NCI-H1417 (cell line): ENCODE data around the gene ARHGAP8.

ENCODE experiments used
- DNase-seq, 3 experiments: peaks; one replicate each; lab custom pipeline; 2025; lab: John Stamatoyannopoulos, UW

Gene ARHGAP8

DNA sequence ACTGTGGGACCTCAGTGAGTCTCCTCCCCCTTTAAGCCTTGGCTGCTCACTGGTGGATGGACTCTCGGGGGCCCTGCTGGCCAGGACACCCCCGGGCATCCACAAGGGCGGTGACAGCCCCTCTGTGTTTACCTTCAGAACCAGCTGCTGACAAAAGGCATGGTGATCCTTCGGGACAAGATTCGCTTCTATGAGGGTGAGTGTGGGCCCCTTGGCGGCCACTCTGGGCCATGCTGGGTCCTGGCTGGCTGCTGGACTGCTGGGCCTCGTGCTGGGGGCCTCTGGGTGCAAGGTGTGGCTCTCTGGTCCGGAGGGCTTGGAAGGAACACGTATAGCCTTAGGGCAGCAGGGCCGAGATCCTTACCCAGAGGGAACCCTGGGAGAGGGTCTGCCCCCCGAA is 25.9 kb upstream of the ARHGAP8 start:
- DNase-seq: no peak

DNA sequence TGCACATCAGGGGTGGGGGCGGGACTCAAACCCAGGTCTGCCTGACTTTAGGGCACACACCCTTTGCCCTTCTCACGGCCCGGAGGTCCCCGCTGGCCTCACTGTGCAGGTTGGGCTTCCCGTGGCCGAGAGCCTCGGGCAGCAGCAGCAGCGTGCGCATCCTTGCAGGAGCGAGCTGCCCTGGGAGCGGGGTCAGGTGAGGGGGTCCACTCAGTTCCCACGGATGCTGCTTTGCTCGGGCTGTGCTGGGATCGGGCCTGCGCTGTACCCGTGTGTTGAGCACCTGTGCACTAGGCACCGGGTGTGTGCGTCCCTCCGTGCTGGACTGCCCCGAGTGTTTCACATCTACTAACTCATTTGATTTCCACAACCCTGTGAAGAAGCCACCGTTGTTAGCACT is 25.2 kb upstream of the ARHGAP8 start:
- DNase-seq: no peak

DNA sequence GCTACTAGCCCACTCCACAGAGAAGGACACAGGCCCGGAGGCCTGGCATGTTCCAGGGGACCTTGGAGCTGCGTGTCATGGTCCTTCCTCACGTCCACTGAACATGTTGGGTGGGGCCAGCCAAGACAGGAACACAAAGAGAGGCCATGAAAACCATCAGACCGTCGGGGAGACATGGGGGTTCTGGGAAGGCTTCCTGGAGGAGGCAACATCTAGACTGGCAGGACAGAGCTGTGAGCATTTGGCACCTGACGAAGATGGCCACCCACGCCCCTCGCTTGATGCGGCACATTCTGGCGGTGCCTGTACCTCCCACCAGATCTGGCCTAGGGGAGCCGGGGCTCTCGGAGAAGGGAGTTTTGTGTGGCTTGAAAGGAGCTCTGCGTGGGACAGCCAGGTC is 24.7 kb upstream of the ARHGAP8 start:
- DNase-seq: no peak

DNA sequence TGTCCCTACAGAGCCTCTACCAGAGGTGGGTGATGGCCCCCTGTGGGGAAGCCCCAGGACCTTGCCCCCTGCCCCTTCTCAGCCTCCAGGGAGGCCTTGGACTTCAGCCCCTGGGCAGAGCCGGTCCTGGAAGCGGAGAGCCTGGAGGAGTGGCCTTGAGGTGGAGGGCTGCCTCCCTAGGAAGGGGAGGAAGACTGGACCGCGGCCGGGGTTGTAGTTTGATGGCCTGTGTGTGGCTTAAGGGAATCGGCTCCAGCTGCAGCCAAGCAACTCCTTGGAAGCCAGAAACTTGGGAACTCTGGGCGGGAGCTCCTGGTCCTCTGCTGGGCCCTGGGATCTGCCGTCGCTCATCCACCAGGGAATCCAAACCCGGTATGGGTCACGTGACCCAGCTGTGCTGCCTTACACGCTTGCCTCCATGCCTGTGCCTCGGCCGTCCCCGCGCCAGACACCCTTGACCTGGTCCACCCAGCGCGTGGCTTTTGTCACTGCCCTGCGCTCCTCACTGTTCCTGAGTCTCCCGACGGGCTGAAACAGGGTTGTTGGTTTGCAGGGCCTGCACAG is 23.5 kb upstream of the ARHGAP8 start:
- DNase-seq: no peak

DNA sequence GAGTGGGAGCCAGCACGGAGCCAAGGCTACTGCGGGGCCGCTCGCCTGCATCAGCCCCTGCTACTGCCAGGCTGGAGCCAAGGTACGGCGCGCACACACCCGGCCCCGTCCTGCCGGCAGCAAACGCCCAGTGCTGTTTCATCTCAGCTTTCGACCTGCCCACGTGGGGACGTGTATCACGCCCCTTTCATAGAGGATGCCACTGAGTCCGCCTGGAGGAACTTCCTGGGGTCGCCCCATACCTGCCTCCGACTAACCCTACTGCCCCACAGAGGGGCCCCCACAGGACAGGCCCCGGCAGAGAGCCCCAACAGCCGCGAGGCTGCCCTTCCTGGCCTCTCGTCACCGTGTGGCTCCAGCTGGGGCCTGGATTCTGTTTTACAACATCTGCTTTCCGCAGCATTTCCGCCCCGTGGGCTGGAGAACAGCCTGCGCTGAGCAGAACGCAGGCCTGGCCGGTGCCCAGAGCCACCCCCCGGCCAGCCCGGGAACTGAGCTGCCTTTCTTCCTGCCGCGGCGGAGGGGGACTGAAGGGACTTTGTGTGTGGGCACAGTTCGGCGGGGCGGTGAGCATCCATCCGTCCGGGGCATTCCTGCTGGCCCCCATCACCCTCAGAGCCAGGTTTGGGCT is 22.9 kb upstream of the ARHGAP8 start:
- no peak for DNase-seq

DNA sequence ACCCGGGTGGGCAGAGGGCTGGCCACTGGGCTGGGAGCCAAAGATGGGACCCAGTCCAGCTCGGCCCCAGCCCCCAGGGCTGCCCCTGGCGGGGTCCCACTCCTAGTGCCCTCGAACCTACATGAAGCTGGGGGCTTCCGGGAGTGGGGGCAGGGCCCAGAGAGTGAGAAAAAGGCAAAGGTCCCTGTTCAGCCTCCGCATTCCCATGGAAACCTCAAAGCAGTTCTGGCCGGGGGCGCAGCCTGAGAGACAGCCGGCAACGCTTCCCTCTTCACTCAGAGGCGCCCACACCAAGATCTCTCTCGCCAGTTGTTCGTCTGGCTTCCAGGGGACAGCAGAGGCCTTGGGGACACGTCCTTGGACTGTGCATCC is 22.4 kb upstream of the ARHGAP8 start:
- no peak for DNase-seq

DNA sequence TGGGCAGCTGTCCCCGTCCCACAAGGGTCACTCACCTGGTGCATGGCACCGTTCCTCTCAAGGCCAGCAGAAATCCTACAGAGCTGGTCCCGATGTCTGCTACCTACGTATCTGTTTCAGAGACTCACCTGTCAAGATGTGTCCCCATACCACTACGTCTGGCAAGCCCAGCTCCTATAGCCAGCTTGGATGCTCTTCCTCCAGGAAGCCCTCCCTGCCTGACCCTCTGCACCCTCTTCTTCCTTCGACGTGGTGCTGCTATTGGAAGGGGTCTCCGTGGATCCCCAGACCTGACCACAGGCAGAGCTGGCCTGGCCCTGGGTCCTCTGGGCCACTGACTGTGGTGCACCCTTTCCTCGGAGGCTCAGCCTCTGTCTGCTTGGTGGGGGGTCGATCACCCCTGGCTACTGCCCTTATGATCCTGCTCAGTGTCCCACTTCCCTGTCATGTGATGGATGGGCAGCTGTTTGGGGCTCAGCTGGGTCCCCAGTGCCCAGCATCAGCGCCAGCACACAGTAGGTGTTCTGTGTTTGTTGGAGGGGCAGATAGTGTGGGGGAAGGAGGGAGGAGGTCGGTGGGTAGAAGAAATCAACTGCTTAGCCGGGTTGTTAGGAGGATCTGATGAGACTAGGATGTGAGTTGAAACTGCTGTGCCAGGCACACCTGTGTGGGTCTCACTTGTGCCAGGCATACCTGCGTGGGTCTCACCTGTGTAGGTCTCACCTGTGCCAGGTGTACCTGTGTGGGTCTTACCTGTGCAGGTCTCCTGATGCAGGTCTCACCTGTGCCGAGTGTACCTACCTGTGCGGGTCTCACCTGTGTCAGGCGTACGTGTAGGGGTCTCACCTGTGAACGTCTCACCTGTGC is 21.7 kb upstream of the ARHGAP8 start:
- DNase-seq: no peak

DNA sequence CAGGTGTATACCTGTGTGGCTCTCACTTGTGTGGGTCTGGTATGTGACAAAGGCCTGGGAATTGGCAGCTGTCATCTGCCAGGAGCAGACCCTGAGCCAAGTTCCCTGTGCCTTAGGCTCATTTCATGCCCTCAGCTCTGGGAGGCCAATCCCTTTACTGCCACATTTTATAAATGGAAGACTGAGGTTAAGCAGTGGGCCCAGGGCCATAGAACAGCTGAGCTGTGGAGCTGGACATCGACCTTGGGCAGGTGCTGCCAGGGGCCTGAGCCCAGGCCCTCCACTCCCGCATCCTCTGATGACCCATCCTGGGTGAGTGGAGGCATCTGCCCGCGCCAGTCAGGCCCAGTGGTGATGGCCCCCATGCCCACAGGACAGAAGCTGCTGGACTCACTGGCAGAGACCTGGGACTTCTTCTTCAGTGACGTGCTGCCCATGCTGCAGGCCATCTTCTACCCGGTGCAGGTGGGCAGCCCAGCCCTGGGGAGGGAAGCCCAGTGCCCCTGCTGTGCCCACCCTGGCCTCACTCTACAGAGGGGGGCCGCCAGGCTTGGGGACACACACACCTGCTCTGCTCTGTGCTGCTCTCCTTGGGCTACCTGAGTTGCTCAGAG is 20.9 kb upstream of the ARHGAP8 start:
- no peak for DNase-seq

DNA sequence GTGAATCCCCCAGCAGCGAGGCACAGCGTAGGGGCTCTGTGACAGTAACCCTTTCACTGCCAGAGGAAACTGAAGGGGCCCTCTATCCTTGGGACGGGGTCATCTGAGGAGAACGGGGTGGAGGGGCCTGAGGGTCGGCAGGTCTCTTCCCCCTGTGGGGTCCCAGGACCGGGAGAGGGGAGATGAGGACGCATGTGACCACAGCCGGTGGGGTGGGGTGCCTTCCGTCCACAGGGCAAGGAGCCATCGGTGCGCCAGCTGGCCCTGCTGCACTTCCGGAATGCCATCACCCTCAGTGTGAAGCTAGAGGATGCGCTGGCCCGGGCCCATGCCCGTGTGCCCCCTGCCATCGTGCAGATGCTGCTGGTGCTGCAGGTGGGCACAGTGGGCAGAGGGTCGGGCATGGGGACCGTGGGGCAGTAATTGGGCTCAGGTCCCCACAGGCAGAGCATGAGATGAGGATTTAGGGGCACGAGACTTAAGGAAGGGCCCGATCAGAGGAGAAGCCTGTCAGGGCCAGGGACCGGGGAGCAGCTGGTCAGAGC is 20.3 kb upstream of the ARHGAP8 start:
- DNase-seq: no peak

DNA sequence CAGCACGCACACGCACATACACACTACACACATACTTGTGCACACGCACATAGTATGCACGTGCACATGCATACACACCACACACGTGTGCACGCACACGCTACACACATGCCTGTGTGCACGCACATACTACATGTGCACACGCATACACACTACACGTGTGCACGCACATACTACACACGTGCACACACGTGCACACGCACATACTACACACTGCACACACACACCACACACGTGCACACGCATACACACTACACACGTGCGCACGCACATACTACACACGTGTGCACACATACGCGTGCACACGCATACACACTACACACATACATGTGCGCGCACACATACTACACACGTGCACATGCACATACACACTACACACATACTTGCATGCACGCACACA is 19.7 kb upstream of the ARHGAP8 start:
- no peak for DNase-seq

DNA sequence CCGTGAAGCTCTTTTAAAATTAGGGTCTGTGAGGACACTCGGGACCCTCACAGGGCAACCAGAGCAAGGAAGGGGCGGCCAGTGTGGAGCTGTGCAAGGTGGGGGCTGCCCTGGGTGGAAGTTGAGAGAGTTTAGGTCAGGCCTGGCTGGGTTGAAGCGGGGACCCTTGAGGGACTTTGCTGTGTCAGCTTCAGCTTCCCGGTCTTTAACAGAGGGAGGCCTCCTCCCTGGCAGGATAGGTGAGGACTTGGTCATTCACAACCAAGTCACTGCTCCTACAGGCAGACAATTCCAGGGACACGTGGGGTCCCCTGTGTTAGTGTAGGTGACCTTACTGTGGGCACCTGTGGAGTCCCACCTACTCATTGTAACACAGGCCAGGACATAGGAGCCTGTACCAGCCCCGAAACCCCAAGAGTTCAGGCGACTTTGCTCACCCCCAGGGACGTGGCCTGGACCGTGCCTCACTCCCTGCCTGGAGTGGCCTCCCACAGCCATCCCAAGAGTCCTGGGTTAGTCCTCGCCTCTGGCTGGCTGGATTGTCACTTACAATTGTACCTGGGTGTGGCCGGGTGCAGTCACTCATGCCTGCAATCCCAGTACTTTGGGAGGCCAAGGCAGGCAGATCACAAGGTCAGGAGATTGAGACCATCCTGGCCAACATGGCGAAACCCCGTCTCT is 18.8 kb upstream of the ARHGAP8 start:
- DNase-seq: no peak

DNA sequence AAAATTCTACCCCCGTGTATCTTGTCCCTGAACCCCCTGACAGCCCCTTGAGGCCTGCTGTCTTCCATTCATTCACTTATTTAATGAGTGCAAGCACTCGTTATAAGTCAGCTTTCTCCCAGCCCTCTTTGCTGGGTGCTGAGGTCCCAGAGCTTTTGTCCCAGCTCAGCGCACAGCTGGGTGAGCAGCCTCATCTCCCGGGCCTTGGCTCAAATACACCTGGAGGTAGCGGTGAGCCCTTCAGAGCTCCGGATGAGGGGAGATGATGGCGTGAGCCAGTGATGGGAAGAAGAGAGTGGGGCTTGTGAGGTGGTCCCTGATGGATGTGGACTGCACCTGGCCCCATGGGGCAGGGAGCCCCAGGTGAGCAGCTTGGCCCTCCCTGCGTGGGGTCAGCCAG is 18.1 kb upstream of the ARHGAP8 start:
- DNase-seq: no peak

DNA sequence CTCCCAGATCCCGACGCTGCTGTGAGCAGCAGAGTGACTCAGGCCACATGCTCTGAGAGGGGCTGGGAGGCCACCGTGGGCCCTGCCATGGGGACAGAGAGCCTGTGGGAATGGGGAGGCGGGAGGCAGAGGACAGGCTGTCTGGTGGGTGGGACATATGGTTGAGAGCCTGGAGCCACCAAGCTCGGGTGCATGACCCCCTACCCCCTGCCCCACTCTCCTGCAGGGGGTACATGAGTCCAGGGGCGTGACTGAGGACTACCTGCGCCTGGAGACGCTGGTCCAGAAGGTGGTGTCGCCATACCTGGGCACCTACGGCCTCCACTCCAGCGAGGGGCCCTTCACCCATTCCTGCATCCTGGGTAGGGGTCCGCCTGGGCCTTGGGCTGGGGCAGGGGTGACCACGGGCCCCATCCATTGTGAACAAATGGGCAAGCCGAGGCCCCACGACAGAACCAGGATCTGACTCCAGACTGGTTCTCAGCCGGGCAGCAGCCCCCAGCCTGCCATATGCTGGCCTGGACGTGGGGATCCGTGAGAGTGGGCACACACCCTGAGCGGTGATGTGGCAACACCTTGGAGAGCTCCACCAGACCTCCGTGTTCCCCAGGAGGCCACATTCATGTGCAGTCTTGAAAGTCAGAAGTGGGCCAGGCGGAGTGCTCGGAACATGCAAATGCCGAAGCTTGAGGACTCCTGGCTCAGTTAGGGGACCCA is 17.4 kb upstream of the ARHGAP8 start:
- DNase-seq: no peak

DNA sequence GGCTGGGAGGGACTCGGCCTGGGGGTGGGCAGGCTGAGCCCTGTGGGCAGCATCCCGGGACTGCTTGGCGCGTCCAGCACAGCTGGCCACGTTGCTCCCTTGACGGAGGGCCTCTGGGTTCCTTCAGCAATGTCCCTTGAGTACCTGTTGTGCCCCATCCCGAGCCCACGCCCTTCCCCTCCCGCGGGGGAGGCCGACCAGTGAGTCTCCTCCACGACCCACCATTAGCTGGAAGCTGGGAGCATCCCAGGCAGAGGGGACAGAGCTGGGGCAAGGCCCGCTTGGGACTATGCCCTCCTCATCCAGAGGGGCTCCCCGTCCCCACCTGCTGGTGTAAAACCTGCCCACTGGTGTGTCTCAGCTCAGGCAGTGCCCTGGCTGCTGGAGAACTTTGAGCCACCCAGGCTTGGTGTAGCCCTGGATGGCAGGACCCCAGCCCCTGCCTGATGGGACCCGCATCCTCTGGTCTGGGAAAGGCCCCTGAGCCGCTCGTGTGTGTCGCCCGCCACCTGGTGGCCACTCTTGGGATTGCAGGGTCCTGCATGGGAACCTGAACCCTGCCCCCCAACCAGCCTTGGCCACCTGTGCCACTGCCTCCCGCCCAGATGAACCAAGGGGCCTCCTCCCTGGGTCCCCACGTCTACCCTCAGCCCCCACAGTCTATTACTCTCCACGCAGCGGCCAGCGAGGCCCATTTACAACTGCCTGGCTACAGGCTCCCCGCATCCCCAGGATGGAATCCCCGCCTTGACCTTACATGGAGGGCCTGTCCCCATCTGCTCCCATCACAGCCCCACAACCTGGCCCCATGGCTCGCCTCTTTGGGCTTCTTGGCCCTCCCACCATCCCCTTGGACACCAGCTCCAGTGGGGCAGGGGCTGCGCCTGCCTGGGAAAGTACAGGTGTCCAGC is 16.6 kb upstream of the ARHGAP8 start:
- DNase-seq: peak; percentile 35 to 59 (median 40)

DNA sequence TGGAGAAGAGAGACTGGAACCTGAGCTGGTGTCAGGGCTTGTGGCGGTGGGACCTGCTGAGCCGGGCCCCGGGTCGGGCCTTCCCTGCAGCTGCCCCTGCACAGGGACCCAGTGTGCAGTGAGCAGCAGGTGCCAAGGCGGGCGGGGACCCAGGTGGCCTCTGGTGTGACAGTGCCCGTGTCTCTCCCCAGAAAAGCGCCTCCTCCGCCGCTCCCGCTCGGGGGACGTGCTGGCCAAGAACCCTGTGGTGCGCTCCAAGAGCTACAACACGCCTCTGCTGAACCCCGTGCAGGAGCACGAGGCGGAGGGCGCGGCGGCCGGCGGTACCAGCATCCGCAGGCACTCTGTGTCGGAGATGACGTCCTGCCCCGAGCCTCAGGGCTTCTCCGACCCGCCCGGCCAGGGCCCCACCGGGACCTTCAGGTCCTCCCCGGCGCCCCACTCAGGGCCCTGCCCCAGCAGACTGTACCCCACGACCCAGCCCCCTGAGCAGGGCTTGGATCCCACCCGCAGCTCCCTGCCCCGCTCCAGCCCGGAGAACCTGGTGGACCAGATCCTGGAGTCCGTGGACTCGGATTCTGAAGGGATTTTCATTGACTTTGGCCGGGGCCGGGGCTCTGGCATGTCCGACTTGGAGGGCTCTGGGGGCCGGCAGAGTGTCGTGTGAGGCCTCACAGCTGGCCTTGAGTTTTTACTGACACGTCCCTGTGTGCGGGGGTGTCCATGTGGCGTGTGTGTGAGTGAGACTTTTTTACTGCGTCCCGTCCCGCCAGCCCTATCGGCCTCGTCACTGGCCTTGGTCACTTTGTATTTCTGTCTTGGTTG is 15.6 kb upstream of the ARHGAP8 start:
- no peak for DNase-seq

DNA sequence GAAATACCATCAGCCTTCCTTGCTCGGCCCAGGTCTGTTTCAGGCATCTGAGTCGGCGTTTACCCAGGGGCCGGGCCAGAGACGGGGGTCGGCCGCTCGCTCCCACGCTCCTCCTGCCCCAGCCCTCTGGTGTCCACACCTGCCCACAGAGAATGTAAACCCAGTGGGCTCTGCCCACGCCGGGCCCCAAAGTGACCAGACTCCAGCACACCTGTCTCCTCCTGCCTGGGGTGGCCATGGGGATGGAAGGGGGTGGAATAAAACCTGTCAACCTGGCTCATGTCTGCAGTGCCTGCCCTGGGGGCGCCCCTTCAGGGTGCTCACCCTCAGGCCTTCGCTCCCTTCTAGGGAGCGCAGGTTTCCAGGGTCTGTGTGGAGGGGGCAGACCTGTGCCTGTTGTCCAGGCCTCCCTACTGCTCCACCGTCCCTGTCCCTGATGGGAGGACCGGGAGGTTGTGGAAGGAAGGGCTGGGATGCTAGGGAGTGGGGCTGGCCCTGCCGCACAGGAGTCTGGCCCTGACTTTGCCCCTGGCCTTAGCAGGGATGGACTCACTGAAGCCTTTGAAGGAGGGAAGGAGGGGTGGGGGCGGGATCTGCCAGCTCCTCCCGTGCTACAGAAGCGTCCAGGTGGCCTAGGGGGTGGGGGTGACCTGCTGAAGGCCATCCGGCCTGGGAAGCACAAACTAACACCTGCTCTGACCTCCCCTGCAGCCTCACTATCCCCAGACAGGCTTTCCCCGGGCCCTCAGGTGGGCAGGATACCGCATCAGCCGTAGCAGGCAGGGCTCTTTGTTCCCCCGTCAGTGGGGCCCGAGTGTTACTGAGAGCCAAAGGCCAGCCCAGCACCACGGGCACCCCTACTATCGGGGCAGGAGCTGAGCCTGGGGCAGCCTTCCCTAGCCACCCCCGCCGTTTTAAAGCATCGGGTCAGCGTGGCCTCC is 14.7 kb upstream of the ARHGAP8 start:
- DNase-seq: peak in 2 of 3 experiments; percentile 7 to 9

DNA sequence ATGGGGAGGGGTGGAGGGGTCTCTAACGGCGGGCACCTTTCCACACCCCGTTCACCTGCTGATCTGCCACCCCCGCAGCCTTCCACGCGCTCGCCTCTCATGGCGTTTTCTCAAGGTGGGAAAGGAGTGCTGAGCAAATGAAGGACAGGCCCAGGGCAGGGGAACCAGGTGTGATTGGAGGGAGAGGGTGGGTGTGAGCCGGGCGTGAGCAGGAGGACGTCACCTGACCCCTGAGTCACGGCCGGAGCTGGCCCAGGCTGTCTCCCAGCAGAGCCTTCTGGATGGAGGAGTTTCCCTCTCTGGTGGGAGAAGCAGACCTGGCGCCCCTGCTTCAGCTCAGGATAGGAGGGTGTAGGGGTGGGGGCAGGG is 14.0 kb upstream of the ARHGAP8 start:
- peak in 1 of 3 experiments; percentile 8 for DNase-seq

DNA sequence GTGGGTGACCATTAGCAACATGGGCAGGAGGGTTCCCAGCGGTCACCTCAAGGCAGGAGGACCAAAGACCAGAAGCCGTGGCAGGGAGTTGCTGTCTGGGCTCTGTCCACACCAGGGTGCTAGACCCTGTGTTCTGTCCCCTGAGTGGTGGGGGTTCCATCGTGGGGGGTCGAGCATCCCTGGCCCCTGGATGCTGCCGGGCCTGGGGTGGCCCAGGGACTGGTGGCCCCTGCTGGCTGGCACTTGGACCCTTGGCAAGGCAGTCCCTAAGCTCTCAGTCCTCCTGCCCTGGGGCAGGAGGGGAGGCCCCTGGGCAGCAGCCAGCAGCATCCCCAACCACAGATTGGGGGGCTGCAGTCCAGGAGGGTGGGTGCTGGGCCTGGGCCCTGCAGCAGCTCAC is 13.4 kb upstream of the ARHGAP8 start:
- no peak for DNase-seq
